Glomerular endothelial cell (primary cell): ENCODE measurements around the gene ERC1. TPM values are rescaled to one million over a fixed set of nuclear protein-coding genes. Genes with fewer than 3 reads are reported as not detected.

Source experiments
- DNase-seq: peaks from one replicate; pipeline ENCODE4 v3.0.0-alpha.2; 2011; ENCODE audit warnings: low read depth, low spot score; ENCODE audit errors: extremely low read depth
- total RNA-seq: library from RNA; depleted of rRNA; stranded (reverse); fragments of >200 nt; gene quantifications from 2 replicates; pipeline ENCODE4 v1.2.3, GENCODE V29; 2015

Gene ERC1
- total RNA-seq, 1 donor from 2014 or later = 44.4 TPM

- DNase-seq = no peak
Observed at GRCh38 chr12:1501695-1502378, 510.8 kb downstream of the ERC1 start.

- no peak for DNase-seq
Observed at GRCh38 chr12:1502379-1502720, 511.3 kb downstream of the ERC1 start.

GRCh38 chr12:1502831-1503230 lies 511.8 kb downstream of the ERC1 start:
- DNase-seq = no peak

- DNase-seq = no peak
Observed at GRCh38 chr12:1503281-1503711, 512.3 kb downstream of the ERC1 start.

GRCh38 chr12:1504304-1504894 lies 513.4 kb downstream of the ERC1 start:
- no peak for DNase-seq

- DNase-seq = no peak
Observed at GRCh38 chr12:1504895-1505311, 513.9 kb downstream of the ERC1 start.

GRCh38 chr12:1505576-1505975 lies 514.6 kb downstream of the ERC1 start:
- DNase-seq = no peak

- DNase-seq = no peak
Observed at GRCh38 chr12:1507308-1507707, 516.3 kb downstream of the ERC1 start.

GRCh38 chr12:1509413-1510052 lies 518.5 kb downstream of the ERC1 start:
- DNase-seq = no peak

- DNase-seq = no peak
Observed at GRCh38 chr12:1510056-1510812, 519.2 kb downstream of the ERC1 start.

GRCh38 chr12:1515010-1515409 lies 524.0 kb downstream of the ERC1 start:
- DNase-seq = no peak

- DNase-seq = no peak
Observed at GRCh38 chr12:1515428-1515827, 524.4 kb downstream of the ERC1 start.

- DNase-seq = no peak
Observed at GRCh38 chr12:1517007-1517406, 526.0 kb downstream of the ERC1 start.

GRCh38 chr12:1517734-1518525 lies 526.9 kb downstream of the ERC1 start:
- DNase-seq = no peak

- no peak for DNase-seq
Observed at GRCh38 chr12:1518591-1519516, 527.8 kb downstream of the ERC1 start.

GRCh38 chr12:1519642-1520041 lies 528.6 kb downstream of the ERC1 start:
- no peak for DNase-seq

- no peak for DNase-seq
Observed at GRCh38 chr12:1523046-1523445, 532.0 kb downstream of the ERC1 start.

- no peak for DNase-seq
Observed at GRCh38 chr12:1523558-1524050, 532.6 kb downstream of the ERC1 start.

- no peak for DNase-seq
Observed at GRCh38 chr12:1525858-1526257, 534.8 kb downstream of the ERC1 start.
